ENCODE results near the gene SUPT5H.

SUPT5H gene

DNA sequence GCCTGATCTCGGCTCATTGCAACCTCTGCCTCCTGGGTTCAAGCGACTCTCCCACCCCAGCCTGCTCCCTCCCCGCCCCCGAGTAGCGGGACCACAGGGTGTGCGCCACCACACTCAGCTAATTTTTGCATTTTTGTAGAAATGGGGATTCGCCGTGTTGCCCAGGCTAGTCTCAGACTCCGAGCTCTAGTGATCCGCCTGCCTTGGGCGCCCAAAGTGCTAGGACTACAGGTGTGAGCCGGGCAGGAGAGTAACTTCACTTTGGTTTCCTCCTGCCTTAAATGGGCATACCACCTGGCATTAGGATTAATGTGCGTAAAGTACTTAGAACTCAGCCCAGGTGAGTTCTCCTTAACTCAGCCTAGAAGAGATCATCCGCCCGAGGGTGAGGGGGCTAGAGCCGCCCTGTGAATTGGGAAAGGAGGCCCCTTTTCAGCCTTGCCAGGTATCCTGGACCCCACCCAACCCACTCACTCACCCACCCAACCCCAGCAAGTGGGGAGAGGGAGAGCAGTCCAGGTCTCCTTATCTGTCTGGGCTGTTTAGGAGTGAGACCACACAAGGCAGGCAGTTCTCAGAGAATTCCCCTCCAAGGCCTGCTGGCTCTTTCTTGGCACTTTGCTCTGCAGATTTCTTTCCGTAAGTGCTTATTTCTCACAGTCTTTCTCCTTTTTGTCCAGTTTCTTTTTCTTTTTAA is 40.0 kb upstream of the SUPT5H start:
- peak overlapping the region; percentile 98 for H3K27ac ChIP-seq (ENCODE audit: low read depth, low read length)
- no peaks in the 10 kb centered on the region for H3K27me3 ChIP-seq (ENCODE audit: low read length)
- H3K4me3 ChIP-seq (ENCODE audit: insufficient read depth, low read length, poor library complexity, severe bottlenecking), result no peak overlapping the region
- H3F3A ChIP-seq (ENCODE audit: insufficient read depth), result peaks cover 47% of the 10 kb centered on the region
- H3K9ac ChIP-seq (ENCODE audit: low read length), result peak overlapping the region; percentile 98
- no peaks in the 10 kb centered on the region for H3K36me3 ChIP-seq (ENCODE audit: low read length)
- H3K4me2 ChIP-seq (ENCODE audit: low read depth, low read length, poor library complexity, severe bottlenecking), result peak overlapping the region; percentile 97
- H3K9me2 ChIP-seq (replicated peaks; ENCODE audit: insufficient read depth, low read length), result no peaks in the 10 kb centered on the region
- no peaks in the 10 kb centered on the region for H4K20me1 ChIP-seq (ENCODE audit: low read depth, low read length)
- H3K9me3 ChIP-seq (ENCODE audit: insufficient read depth, low read length), result no peaks in the 10 kb centered on the region
- no peak overlapping the region for H2AFZ ChIP-seq (ENCODE audit: low read depth, low read length, severe bottlenecking)
- TF ChIP-seq EZH2phosphoT487 (conservative IDR thresholded peaks at IDR 0.05; ENCODE audit: low read length), result no peak
- TF ChIP-seq CTCF (IDR thresholded peaks at IDR 0.05; ENCODE audit: insufficient read depth, low read length, poor library complexity, severe bottlenecking), result no peak
- peaks cover 22% of the 10 kb centered on the region for H3K79me2 ChIP-seq (ENCODE audit: insufficient read depth, low read length)

GRCh38 chr19:39405958-39406655 is 39.3 kb upstream of the SUPT5H start:
- H3K4me3 ChIP-seq (ENCODE audit: insufficient read depth, low read length, poor library complexity, severe bottlenecking), result peak overlapping the region; percentile 91
- no peaks in the 10 kb centered on the region for H3K9me2 ChIP-seq (replicated peaks; ENCODE audit: insufficient read depth, low read length)
- no peaks in the 10 kb centered on the region for H3K9me3 ChIP-seq (ENCODE audit: insufficient read depth, low read length)
- peak overlapping the region; percentile 98 for H3K27ac ChIP-seq (ENCODE audit: low read depth, low read length)
- H4K20me1 ChIP-seq (ENCODE audit: low read depth, low read length), result no peaks in the 10 kb centered on the region
- peaks cover 53% of the 10 kb centered on the region for H3F3A ChIP-seq (ENCODE audit: insufficient read depth)
- peak overlapping the region; percentile 56 for H2AFZ ChIP-seq (ENCODE audit: low read depth, low read length, severe bottlenecking)
- peaks cover 22% of the 10 kb centered on the region for H3K79me2 ChIP-seq (ENCODE audit: insufficient read depth, low read length)
- H3K4me2 ChIP-seq (ENCODE audit: low read depth, low read length, poor library complexity, severe bottlenecking), result peak overlapping the region; percentile 97
- peak overlapping the region; percentile 98 for H3K9ac ChIP-seq (ENCODE audit: low read length)
- TF ChIP-seq CTCF (IDR thresholded peaks at IDR 0.05; ENCODE audit: insufficient read depth, low read length, poor library complexity, severe bottlenecking), result no peak
- no peak for TF ChIP-seq EZH2phosphoT487 (conservative IDR thresholded peaks at IDR 0.05; ENCODE audit: low read length)
- no peaks in the 10 kb centered on the region for H3K36me3 ChIP-seq (ENCODE audit: low read length)
- H3K27me3 ChIP-seq (ENCODE audit: low read length), result no peaks in the 10 kb centered on the region

GRCh38 chr19:39406656-39407409 is 38.5 kb upstream of the SUPT5H start, which contains the start of gene ZFP36:
TSS of gene ZFP36 (plus strand) at chr19:39406847. CDS start at chr19:39406905, 58 bp downstream.
- TF ChIP-seq CTCF (IDR thresholded peaks at IDR 0.05; ENCODE audit: insufficient read depth, low read length, poor library complexity, severe bottlenecking) (no peak), EZH2phosphoT487 (conservative IDR thresholded peaks at IDR 0.05; ENCODE audit: low read length) (no peak)
- H3K4me2 ChIP-seq (ENCODE audit: low read depth, low read length, poor library complexity, severe bottlenecking), result peak within 1 kb of the TSS; percentile 97
- peak within 1 kb of the TSS; percentile 56 for H2AFZ ChIP-seq (ENCODE audit: low read depth, low read length, severe bottlenecking)

More at GRCh38 chr19:39406656-39407409, 38.5 kb upstream of the SUPT5H start, which contains the start of gene ZFP36:
- H3K79me2 ChIP-seq (ENCODE audit: insufficient read depth, low read length), result peaks cover 22% of the 10 kb centered on the region
- H3K4me3 ChIP-seq (ENCODE audit: insufficient read depth, low read length, poor library complexity, severe bottlenecking), result peak within 1 kb of the TSS; percentile 91
- H4K20me1 ChIP-seq (ENCODE audit: low read depth, low read length), result no peaks in the 10 kb centered on the region
- H3K9me3 ChIP-seq (ENCODE audit: insufficient read depth, low read length), result no peaks in the 10 kb centered on the region
- H3K36me3 ChIP-seq (ENCODE audit: low read length), result no peaks in the 10 kb centered on the region
- H3F3A ChIP-seq (ENCODE audit: insufficient read depth), result peaks cover 60% of the 10 kb centered on the region
- no peaks in the 10 kb centered on the region for H3K9me2 ChIP-seq (replicated peaks; ENCODE audit: insufficient read depth, low read length)
- no peaks in the 10 kb centered on the region for H3K27me3 ChIP-seq (ENCODE audit: low read length)
- peak within 1 kb of the TSS; percentile 98 for H3K27ac ChIP-seq (ENCODE audit: low read depth, low read length)
- peak within 1 kb of the TSS; percentile 98 for H3K9ac ChIP-seq (ENCODE audit: low read length)
